HCT116 (cell line): ENCODE results near the gene PEX10.

ENCODE experiments used
- ATF3 ChIP-seq: IDR thresholded peaks from 2 replicates; pipeline ENCODE4 v1.6.1; 2012
- CTCF ChIP-seq, 3 experiments: fragments of 200-600 bp in 1 of 3; sonication (generic) in 1 of 3; IDR thresholded peaks in 2 of 3; conservative IDR thresholded peaks in 1 of 3; 2 replicates each; pipeline ENCODE4 v1.5.1; 2012 to 2017; ENCODE audit warnings: low read depth in 2 of 3, low read length in 2 of 3, antibody characterized with exemption in 1 of 3, borderline replicate concordance in 1 of 3, control low read depth in 1 of 3, mild to moderate bottlenecking in 1 of 3, mixed read lengths in 1 of 3, mixed run types in 1 of 3, moderate library complexity in 1 of 3; ENCODE audit not compliant: insufficient read depth in 1 of 3
- EGR1 ChIP-seq: IDR thresholded peaks from 2 replicates; pipeline ENCODE4 v1.6.1; 2012; ENCODE audit warnings: low read depth
- ELF1 ChIP-seq: IDR thresholded peaks from 2 replicates; pipeline ENCODE4 v1.6.1; 2012; ENCODE audit warnings: low read depth, borderline replicate concordance
- EZH2 ChIP-seq: fragments of 200-600 bp; sonication (generic); IDR thresholded peaks from 2 replicates; pipeline ENCODE4 v1.6.1; 2017; ENCODE audit warnings: antibody characterized with exemption, mixed run types
- MAX ChIP-seq: IDR thresholded peaks from 2 replicates; pipeline ENCODE4 v1.6.1; 2012
- POLR2A ChIP-seq: IDR thresholded peaks from 2 replicates; pipeline ENCODE4 v1.7.0; 2011; ENCODE audit warnings: borderline replicate concordance; ENCODE audit not compliant: insufficient read depth, insufficient read length; ENCODE audit errors: extremely low read depth
- RAD21 ChIP-seq: IDR thresholded peaks from 2 replicates; pipeline ENCODE4 v1.6.1; 2012; ENCODE audit warnings: low read depth, mild to moderate bottlenecking
- REST ChIP-seq: IDR thresholded peaks from 2 replicates; pipeline ENCODE4 v1.6.1; 2012; ENCODE audit warnings: low read depth
- SP1 ChIP-seq: IDR thresholded peaks from 2 replicates; pipeline ENCODE4 v1.6.1; 2012; ENCODE audit warnings: low read depth
- ZBTB33 ChIP-seq: IDR thresholded peaks from 2 replicates; pipeline ENCODE4 v1.6.1; 2011; ENCODE audit warnings: mild to moderate bottlenecking, low read length, moderate library complexity; ENCODE audit not compliant: insufficient replicate concordance; ENCODE audit errors: extremely low read depth

GRCh38 chr1:2354511-2355372, 57.6 kb downstream of the PEX10 start:
- no peak for TF ChIP-seq POLR2A
- TF ChIP-seq CTCF (IDR thresholded peaks at IDR 0.05 in 2 of 3, conservative IDR thresholded peaks at IDR 0.05 in 1 of 3; ENCODE audit: borderline replicate concordance in 1 of 3, insufficient read depth in 1 of 3, low read depth in 2 of 3, low read length in 2 of 3) = no peak
- TF ChIP-seq RAD21 = no peak
- TF ChIP-seq SP1 = no peak
- TF ChIP-seq MAX = no peak
- TF ChIP-seq EZH2 = no peak
- TF ChIP-seq EGR1 = no peak
- TF ChIP-seq ELF1 = no peak
- no peak for TF ChIP-seq ATF3
- no peak for TF ChIP-seq ZBTB33
- no peak for TF ChIP-seq REST
